B cell (primary cell): ENCODE measurements around the gene FRK. TPM values are rescaled to one million over a fixed set of nuclear protein-coding genes. Genes with fewer than 3 reads are reported as not detected.

Experiments
- ATAC-seq: fragments of 200-7000 bp; cut with Tn5 transposase; one replicate; pipeline ENCODE4 v1.10.0; 2021; ENCODE audit warnings: low read depth, mild to moderate bottlenecking, moderate number of reproducible peaks, moderate library complexity
- CTCF ChIA-PET: fragments of 350-600 bp; sonication (Branson Sonifier 250); formaldehyde crosslinking; loops from one replicate; lab custom pipeline; 2021; ENCODE audit warnings: antibody characterized with exemption, inconsistent platforms; lab: Charles Lee
- POLR2A ChIA-PET: fragments of 350-600 bp; sonication (Branson Sonifier 250); formaldehyde crosslinking; loops from one replicate; lab custom pipeline; 2021; ENCODE audit warnings: antibody characterized with exemption; lab: Charles Lee
- DNase-seq: peaks from one replicate; pipeline ENCODE4 v3.0.0; 2013
- H2AFZ ChIP-seq: 2 replicates; pipeline ENCODE4 v1.6.1; 2012; ENCODE audit warnings: mild to moderate bottlenecking, low read depth, low read length; ENCODE audit not compliant: insufficient read depth, poor library complexity, severe bottlenecking
- H3K27ac ChIP-seq, 2 donors: 1 replicate in 1 of 2; 2 replicates in 1 of 2; pipeline ENCODE4 v1.5.1; 2012 to 2013; ENCODE audit warnings: low read length in 2 of 2, mild to moderate bottlenecking in 2 of 2, moderate library complexity in 1 of 2
- H3K27me3 ChIP-seq, 4 experiments: fragments of 200-600 bp in 1 of 4; sonication (generic) in 1 of 4; replicated peaks in 1 of 4; 1 replicate in 2 of 4; 2 replicates in 2 of 4; pipeline versions ENCODE4 v1.6.1 to v1.7.0; 2013 to 2016; ENCODE audit warnings: low read length in 3 of 4, mild to moderate bottlenecking in 2 of 4, mixed read lengths in 1 of 4, moderate library complexity in 1 of 4; ENCODE audit not compliant: insufficient read depth in 4 of 4, control insufficient read depth in 3 of 4; ENCODE audit errors: control extremely low read depth in 1 of 4
- H3K36me3 ChIP-seq, 2 experiments: replicated peaks in 1 of 2; 1 replicate in 1 of 2; 2 replicates in 1 of 2; pipeline versions ENCODE4 v1.6.1 to v1.7.1; 2013; ENCODE audit warnings: low read length in 1 of 2; ENCODE audit not compliant: insufficient read depth in 2 of 2, control insufficient read depth in 1 of 2; ENCODE audit errors: control extremely low read depth in 1 of 2, extremely low read depth in 1 of 2
- H3K4me1 ChIP-seq, 2 donors: fragments of 200-600 bp in 1 of 2; sonication (generic) in 1 of 2; 1 replicate in 1 of 2; 2 replicates in 1 of 2; pipeline versions ENCODE4 v1.5.1 to v1.6.1; 2013 to 2017; ENCODE audit warnings: low read length in 2 of 2; ENCODE audit not compliant: control insufficient read depth in 2 of 2, insufficient read depth in 2 of 2
- H3K4me2 ChIP-seq: replicated peaks from 2 replicates; pipeline ENCODE3; 2012; ENCODE audit warnings: mild to moderate bottlenecking, low read depth, low read length; ENCODE audit not compliant: poor library complexity, severe bottlenecking
- H3K4me3 ChIP-seq, 5 experiments: fragments of 200-600 bp in 1 of 5; sonication (generic) in 1 of 5; 1 replicate in 3 of 5; 2 replicates in 2 of 5; pipeline versions ENCODE4 v1.5.1 to v1.7.0; 2011 to 2016; ENCODE audit warnings: low read length in 4 of 5, mild to moderate bottlenecking in 4 of 5, low read depth in 2 of 5, control low read depth in 1 of 5, moderate library complexity in 1 of 5; ENCODE audit not compliant: insufficient read depth in 1 of 5; ENCODE audit errors: control extremely low read depth in 1 of 5, extremely low read depth in 1 of 5
- H3K79me2 ChIP-seq: fragments of 200-600 bp; sonication (generic); one replicate; pipeline ENCODE4 v1.6.0; 2016; ENCODE audit warnings: low read length; ENCODE audit not compliant: control insufficient read depth, insufficient read depth
- H3K9ac ChIP-seq: fragments of 200-600 bp; sonication (generic); 2 replicates; pipeline ENCODE4 v1.6.1; 2017; ENCODE audit warnings: mild to moderate bottlenecking, low read length, moderate library complexity
- H3K9me3 ChIP-seq, 3 donors: one replicate each; pipeline versions ENCODE4 v1.6.1 to v1.7.1; 2013; ENCODE audit warnings: low read length in 2 of 3; ENCODE audit not compliant: control insufficient read depth in 2 of 3, insufficient read depth in 1 of 3; ENCODE audit errors: control extremely low read depth in 1 of 3
- H4K20me1 ChIP-seq: 2 replicates; pipeline ENCODE4 v1.6.0; 2012; ENCODE audit warnings: mild to moderate bottlenecking, low read length; ENCODE audit not compliant: insufficient read depth, control insufficient read depth, poor library complexity, severe bottlenecking
- H3K27ac Mint-ChIP-seq: one replicate; pipeline ENCODE4 v1.8.0; 2021; ENCODE audit warnings: mixed read lengths
- H3K27me3 Mint-ChIP-seq: one replicate; pipeline ENCODE4 v1.8.0; 2021; ENCODE audit warnings: mixed read lengths
- H3K4me1 Mint-ChIP-seq: one replicate; pipeline ENCODE4 v1.8.0; 2021; ENCODE audit warnings: mixed read lengths
- H3K4me3 Mint-ChIP-seq: one replicate; pipeline ENCODE4 v1.8.0; 2021; ENCODE audit warnings: mixed read lengths
- H3K9me3 Mint-ChIP-seq: one replicate; pipeline ENCODE4 v1.8.0; 2022; ENCODE audit warnings: mixed read lengths; ENCODE audit not compliant: insufficient read depth
- CTCF ChIP-seq: fragments of 200-600 bp; IDR thresholded peaks from one replicate; pipeline ENCODE4 v1.8.0; 2022; ENCODE audit warnings: antibody characterized with exemption, mild to moderate bottlenecking
- EZH2 ChIP-seq: IDR thresholded peaks from 2 replicates; pipeline ENCODE4 v1.6.1; 2012; ENCODE audit warnings: borderline replicate concordance, low read depth, mild to moderate bottlenecking, moderate library complexity, low read length; ENCODE audit not compliant: insufficient read depth, poor library complexity, severe bottlenecking
- WGBS: methylation state at CpG from one replicate; pipeline ENCODE4 v1.1.5; 2013; ENCODE audit warnings: missing lambda C conversion rate; ENCODE audit not compliant: insufficient coverage; 5-methylcytosine and 5-hydroxymethylcytosine counted together
- intact Hi-C: fragments of 100-400 bp; cut with micrococcal nuclease; formaldehyde crosslinking; loops from one replicate; pipeline ENCODE4 v1.10.0; 2022
- polyA plus RNA-seq: library from polyadenylated mRNA; depleted of rRNA; stranded (reverse); fragments of >200 nt; gene quantifications from 2 replicates; pipeline ENCODE4 v1.2.3, GENCODE V29; 2012
- total RNA-seq, 2 donors: library from RNA; stranded (reverse); fragments of 120-200 nt in 1 of 2; gene quantifications; 1 replicate in 1 of 2; 2 replicates in 1 of 2; pipeline versions ENCODE4 v1.2.3 to v1.2.4, GENCODE V29; 2013 to 2022

FRK gene
- total and polyA plus RNA-seq, 2 donors (not counting 1 experiment from before 2014, with no cell fraction given) = 0.01 to 0.07 TPM

GRCh38 chr6:116019428-116019827, 41.3 kb downstream of the FRK start:
- no peak overlapping the region for H3K9ac ChIP-seq
- Mint-ChIP-seq H3K4me3 (peak overlapping the region; percentile 11), H3K4me1 (peaks cover 51% of the 10 kb centered on the region), H3K27me3 (no peaks in the 10 kb centered on the region), H3K9me3 (no peaks in the 10 kb centered on the region), H3K27ac (peak overlapping the region; percentile 47)
- H3K4me3 ChIP-seq = no peak overlapping the region
- no CpG with 5 or more reads among the region's 2 CpGs for WGBS
- H3K9me3 ChIP-seq = no peaks in the 10 kb centered on the region
- ATAC-seq = peak; percentile 83
- no peaks in the 10 kb centered on the region for H3K27me3 ChIP-seq
- H4K20me1 ChIP-seq = no peaks in the 10 kb centered on the region
- ChIA-PET POLR2A (no interaction called here), CTCF (interaction anchor here (0.9 to 5.0 kb wide), 5 partner anchors 8 to 77 kb away, joined by 3 to 39 read pairs (median 6); no protein-coding TSS in a partner anchor)
- no peaks in the 10 kb centered on the region for H3K36me3 ChIP-seq
- TF ChIP-seq EZH2 (no peak), CTCF (no peak)
- DNase-seq = peak; percentile 77
- intact Hi-C loops = loop anchor here (2.0 to 10.0 kb wide), 4 partner anchors 33 to 645 kb away; partner anchors contain the start of genes NT5DC1 and ZUP1
- H3K27ac ChIP-seq = peak overlapping the region in 1 of 2 donors; percentile 20
- H3K4me2 ChIP-seq = peak overlapping the region; percentile 5
- H3K79me2 ChIP-seq = no peaks in the 10 kb centered on the region
- H2AFZ ChIP-seq = no peak overlapping the region
- H3K4me1 ChIP-seq = peaks cover 35 to 46% of the 10 kb centered on the region in 2 donors

DNA sequence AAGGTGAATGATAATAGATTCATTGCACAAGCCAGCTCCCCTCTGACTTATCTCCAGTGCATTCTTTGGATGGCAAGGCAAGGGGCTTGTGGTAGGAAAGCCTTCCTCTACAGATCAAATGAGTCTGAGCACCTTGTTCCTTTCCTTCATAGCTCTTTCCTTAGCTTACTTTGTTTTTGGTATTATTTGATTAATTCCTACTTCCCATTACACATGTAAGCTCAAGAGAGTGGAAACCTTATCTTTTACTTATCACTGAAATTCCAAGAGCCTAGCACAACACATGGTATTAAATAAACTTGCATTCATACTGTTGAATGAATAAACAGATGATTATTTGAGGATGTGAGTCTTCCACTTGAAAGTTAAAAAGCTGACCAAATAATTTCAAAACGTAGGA, 41.7 kb downstream of the FRK start:
- Histone ChIP-seq H4K20me1 (no peaks in the 10 kb centered on the region), H2AFZ (no peak overlapping the region), H3K36me3 (no peaks in the 10 kb centered on the region), H3K9ac (no peak overlapping the region), H3K4me2 (peak overlapping the region; percentile 5), H3K79me2 (no peaks in the 10 kb centered on the region), H3K27ac (peak overlapping the region in 1 of 2 donors; percentile 20), H3K4me3 (no peak overlapping the region), H3K27me3 (no peaks in the 10 kb centered on the region), H3K9me3 (no peaks in the 10 kb centered on the region), H3K4me1 (peaks cover 35 to 46% of the 10 kb centered on the region in 2 donors)
- Mint-ChIP-seq H3K4me3 (peak overlapping the region; percentile 11), H3K27me3 (no peaks in the 10 kb centered on the region), H3K4me1 (peaks cover 51% of the 10 kb centered on the region), H3K9me3 (no peaks in the 10 kb centered on the region), H3K27ac (peak overlapping the region; percentile 47)
- WGBS = no CpG with 5 or more reads among the region's 1 CpG
- ChIA-PET CTCF (interaction anchor here (0.8 to 5.0 kb wide), 6 partner anchors 8 to 82 kb away, joined by 3 to 39 read pairs (median 6); partner anchors contain the start of gene NT5DC1), POLR2A (interaction anchor here (0.8 kb wide), 1 partner anchor 82 kb away, joined by 5 read pairs; no protein-coding TSS in a partner anchor)
- no peak for DNase-seq
- intact Hi-C loops = loop anchor here (2.0 to 10.0 kb wide), 4 partner anchors 33 to 646 kb away; partner anchors contain the start of genes NT5DC1 and ZUP1
- TF ChIP-seq EZH2 (no peak), CTCF (no peak)
- no peak for ATAC-seq
